ENCODE data around the gene ANO7.

ANO7 gene

DNA sequence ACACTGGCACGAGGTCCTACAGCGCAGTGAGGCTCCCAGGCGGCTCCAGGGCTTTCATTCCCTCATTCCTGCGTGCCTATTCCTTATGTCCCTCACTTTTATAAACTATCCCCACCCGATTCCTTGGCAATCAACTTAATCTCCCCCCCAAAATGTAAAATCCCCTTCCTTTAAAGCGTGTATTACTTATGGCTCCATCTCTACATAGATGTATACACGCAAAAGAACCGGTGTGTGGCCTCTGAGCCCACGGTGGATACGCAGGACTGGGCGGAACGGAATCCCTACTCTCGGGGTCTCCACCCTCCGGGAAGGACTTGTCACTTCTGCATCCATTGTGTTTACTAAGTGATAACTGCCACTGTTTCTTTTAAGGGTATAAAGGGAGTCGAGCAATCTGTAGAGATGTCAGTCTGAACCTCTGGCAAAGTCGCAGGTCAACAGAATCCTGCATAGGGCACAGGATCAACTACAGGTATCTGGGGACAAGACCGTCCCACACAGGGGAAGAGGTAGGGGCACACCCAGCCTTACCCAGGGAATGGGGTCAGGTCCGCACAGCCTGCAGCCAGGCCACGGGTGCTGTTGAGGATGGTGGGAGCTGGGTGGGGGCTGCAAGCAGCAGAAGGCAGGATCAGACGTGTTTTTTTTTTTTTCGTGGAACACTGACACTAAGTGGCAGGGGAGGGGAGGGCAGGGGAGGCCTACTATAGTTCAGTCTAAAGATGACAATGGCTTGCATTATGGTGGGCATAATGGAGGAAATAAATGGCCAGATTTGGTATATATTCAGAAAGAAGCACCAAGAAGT is 84.9 kb downstream of the ANO7 start:
- DNase-seq (ENCODE audit: low spot score): no peak

GRCh38 chr2:241274127-241274526 is 85.7 kb downstream of the ANO7 start:
- no peak for DNase-seq (ENCODE audit: low spot score)

All from hematopoietic multipotent progenitor cell treated with erythropoietin and hydrocortisone succinate and interleukin-3 and kit ligand, for 17 days (in vitro differentiated cells).